Retina (tissue), 1 donor: ENCODE data around the gene LRIT3.

Experiments used
- DNase-seq: peaks from one replicate; pipeline ENCODE4 v3.0.0-alpha.2; 2016

The LRIT3 gene

GRCh38 chr4:109912706-109913595 lies 65.0 kb downstream of the LRIT3 start, which contains the start of gene EGF:
EGF (plus strand) TSS chr4:109912883; CDS start chr4:109913336, 453 bp downstream.
- DNase-seq, result peak; percentile 24

- no peak for DNase-seq
Measured at GRCh38 chr4:109913596-109914241, 65.8 kb downstream of the LRIT3 start.

GRCh38 chr4:109914322-109914721 lies 66.4 kb downstream of the LRIT3 start:
- DNase-seq, result no peak

GRCh38 chr4:109915385-109916026 lies 67.6 kb downstream of the LRIT3 start:
- DNase-seq, result no peak

GRCh38 chr4:109916027-109916409 lies 68.1 kb downstream of the LRIT3 start:
- DNase-seq, result no peak

GRCh38 chr4:109921384-109921808 lies 73.5 kb downstream of the LRIT3 start:
- peak; percentile 24 for DNase-seq
